HG03066 (cell line): ENCODE data around the gene PCCA.

Source experiments
- ATAC-seq: cut with Tn5 transposase; IDR thresholded peaks from one replicate; pipeline ENCODE4 v1.9.1; 2021; ENCODE audit warnings: low read depth; ENCODE audit not compliant: unreplicated experiment

PCCA gene

GRCh38 chr13:100392709-100393630 lies 304.1 kb downstream of the PCCA start:
- no peak for ATAC-seq

GRCh38 chr13:100394005-100394695 lies 305.3 kb downstream of the PCCA start:
- ATAC-seq, result peak; percentile 92

- ATAC-seq, result no peak
Observed at GRCh38 chr13:100395698-100396373, 306.9 kb downstream of the PCCA start.

- ATAC-seq, result no peak
Observed at GRCh38 chr13:100396776-100397175, 307.9 kb downstream of the PCCA start.

- no peak for ATAC-seq
Observed at GRCh38 chr13:100397627-100398026, 308.7 kb downstream of the PCCA start.

- no peak for ATAC-seq
Observed at GRCh38 chr13:100398360-100398759, 309.5 kb downstream of the PCCA start.

GRCh38 chr13:100399455-100399854 lies 310.6 kb downstream of the PCCA start:
- no peak for ATAC-seq

- no peak for ATAC-seq
Observed at GRCh38 chr13:100403675-100404074, 314.8 kb downstream of the PCCA start.

- no peak for ATAC-seq
Observed at GRCh38 chr13:100409132-100409531, 320.2 kb downstream of the PCCA start.

GRCh38 chr13:100423375-100423774 lies 334.5 kb downstream of the PCCA start:
- no peak for ATAC-seq

- ATAC-seq, result no peak
Observed at GRCh38 chr13:100428986-100429385, 340.1 kb downstream of the PCCA start.

- no peak for ATAC-seq
Observed at GRCh38 chr13:100432611-100433010, 343.7 kb downstream of the PCCA start.

- no peak for ATAC-seq
Observed at GRCh38 chr13:100433475-100433874, 344.6 kb downstream of the PCCA start.

- peak; percentile 95 for ATAC-seq
Observed at GRCh38 chr13:100434010-100434763, 345.3 kb downstream of the PCCA start.

GRCh38 chr13:100436099-100436498 lies 347.2 kb downstream of the PCCA start:
- ATAC-seq, result no peak

GRCh38 chr13:100438059-100438788 lies 349.3 kb downstream of the PCCA start:
- ATAC-seq, result no peak

- ATAC-seq, result no peak
Observed at GRCh38 chr13:100439247-100439970, 350.5 kb downstream of the PCCA start.

- no peak for ATAC-seq
Observed at GRCh38 chr13:100440751-100441425, 352.0 kb downstream of the PCCA start.
